ENCODE measurements around the gene DOCK1. TPM values are rescaled to one million over a fixed set of nuclear protein-coding genes. Genes with fewer than 3 reads are reported as not detected.

Gene DOCK1
- total RNA-seq, 4 donors from 2014 or later, result 50.8 to 59.0 (median 53.6) TPM

DNA sequence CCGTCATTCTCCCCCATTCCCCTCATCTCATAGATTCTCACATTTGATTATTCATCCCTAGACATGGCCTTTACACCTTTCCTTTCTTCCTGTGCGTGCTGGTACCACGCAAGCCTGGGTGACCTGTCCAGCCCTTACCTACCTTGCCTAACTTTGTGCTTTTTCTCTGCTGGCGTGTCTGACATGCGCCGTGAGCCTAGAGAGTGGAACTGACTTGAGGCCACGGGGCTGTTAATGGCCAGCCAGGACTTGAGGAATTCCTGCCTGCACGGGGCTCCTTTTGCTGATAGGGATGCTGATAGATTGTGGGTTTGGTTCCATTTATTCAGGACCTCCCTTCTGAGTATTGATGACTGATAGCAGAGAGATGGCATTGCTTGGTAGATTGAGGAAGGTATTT lies 134.2 kb downstream of the DOCK1 start:
- no peaks in the 10 kb centered on the region for H3K9me3 ChIP-seq
- TF ChIP-seq, protein P1, sequence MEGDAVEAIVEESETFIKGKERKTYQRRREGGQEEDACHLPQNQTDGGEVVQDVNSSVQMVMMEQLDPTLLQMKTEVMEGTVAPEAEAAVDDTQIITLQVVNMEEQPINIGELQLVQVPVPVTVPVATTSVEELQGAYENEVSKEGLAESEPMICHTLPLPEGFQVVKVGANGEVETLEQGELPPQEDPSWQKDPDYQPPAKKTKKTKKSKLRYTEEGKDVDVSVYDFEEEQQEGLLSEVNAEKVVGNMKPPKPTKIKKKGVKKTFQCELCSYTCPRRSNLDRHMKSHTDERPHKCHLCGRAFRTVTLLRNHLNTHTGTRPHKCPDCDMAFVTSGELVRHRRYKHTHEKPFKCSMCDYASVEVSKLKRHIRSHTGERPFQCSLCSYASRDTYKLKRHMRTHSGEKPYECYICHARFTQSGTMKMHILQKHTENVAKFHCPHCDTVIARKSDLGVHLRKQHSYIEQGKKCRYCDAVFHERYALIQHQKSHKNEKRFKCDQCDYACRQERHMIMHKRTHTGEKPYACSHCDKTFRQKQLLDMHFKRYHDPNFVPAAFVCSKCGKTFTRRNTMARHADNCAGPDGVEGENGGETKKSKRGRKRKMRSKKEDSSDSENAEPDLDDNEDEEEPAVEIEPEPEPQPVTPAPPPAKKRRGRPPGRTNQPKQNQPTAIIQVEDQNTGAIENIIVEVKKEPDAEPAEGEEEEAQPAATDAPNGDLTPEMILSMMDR (IDR thresholded peaks at IDR 0.05), result no peak
- no peak for TF ChIP-seq POLR2AphosphoS5 (IDR thresholded peaks at IDR 0.05)
- no peak for TF ChIP-seq EP300 (IDR thresholded peaks at IDR 0.05)
- TF ChIP-seq POLR2A (IDR thresholded peaks at IDR 0.05), result no peak
- H3K27me3 ChIP-seq, result no peaks in the 10 kb centered on the region
- H3K4me3 ChIP-seq, result no peak overlapping the region
- peaks cover 0 to 98% of the 10 kb centered on the region in 2 donors for H3K36me3 ChIP-seq
- ATAC-seq, result no peak
- no peaks in the 10 kb centered on the region for H3K4me1 ChIP-seq
- WGBS, 2 donors (ENCODE audit: low coverage in 1 of 2), result 94 to 100% methylated on average over 4 to 7 of the region's 8 CpGs
- H3K27ac ChIP-seq, result no peak overlapping the region

DNA sequence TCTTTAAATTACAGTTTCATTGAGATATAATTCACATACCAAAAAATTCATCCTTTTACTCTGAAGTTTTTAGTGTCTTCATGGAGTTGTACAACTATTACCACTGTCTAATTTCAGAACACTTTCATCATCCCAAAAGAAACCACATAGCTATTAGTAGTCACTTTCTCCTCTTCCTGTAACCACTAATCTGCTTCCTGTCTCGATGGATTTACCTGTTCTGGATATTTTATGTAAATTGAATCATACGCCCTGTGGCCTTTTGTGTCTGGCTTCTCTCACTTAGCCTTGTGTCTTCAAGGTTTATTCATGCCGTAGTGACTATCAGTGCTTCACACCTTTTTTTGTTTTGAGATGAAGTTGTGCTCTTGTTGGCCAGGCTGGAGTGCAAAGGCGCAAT lies 135.5 kb downstream of the DOCK1 start:
- ATAC-seq, result no peak
- peaks cover 0 to 98% of the 10 kb centered on the region in 2 donors for H3K36me3 ChIP-seq
- no peak overlapping the region for H3K4me3 ChIP-seq
- WGBS, 2 donors (ENCODE audit: low coverage in 1 of 2), result 67 to 75% methylated on average over 3 to 4 of the region's 4 CpGs
- no peaks in the 10 kb centered on the region for H3K27me3 ChIP-seq
- TF ChIP-seq POLR2A (IDR thresholded peaks at IDR 0.05), result no peak
- no peaks in the 10 kb centered on the region for H3K9me3 ChIP-seq
- no peaks in the 10 kb centered on the region for H3K4me1 ChIP-seq
- H3K27ac ChIP-seq, result no peak overlapping the region

DNA sequence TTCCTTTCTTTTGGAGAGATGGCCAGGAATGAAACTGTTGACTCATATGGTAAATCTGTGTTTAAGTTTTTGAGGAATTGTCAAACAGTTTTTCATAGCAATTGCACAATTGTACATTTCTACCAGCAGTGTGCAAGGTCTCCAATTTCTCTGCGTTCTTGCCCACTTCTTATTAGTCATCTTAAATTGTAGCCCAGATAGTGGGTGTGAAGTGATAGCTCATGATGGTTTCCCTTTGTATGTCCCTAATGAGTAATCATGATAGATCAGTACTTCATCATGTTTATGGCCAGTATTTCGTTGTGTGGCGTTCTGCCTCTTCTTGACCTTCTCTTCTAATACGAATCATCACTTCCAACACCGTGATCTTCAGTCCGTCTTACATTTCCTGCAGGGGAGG lies 136.3 kb downstream of the DOCK1 start:
- Histone ChIP-seq H3K27me3 (no peaks in the 10 kb centered on the region), H3K27ac (no peak overlapping the region), H3K4me1 (no peaks in the 10 kb centered on the region), H3K4me3 (no peak overlapping the region), H3K9me3 (no peaks in the 10 kb centered on the region), H3K36me3 (peaks cover 0 to 97% of the 10 kb centered on the region in 2 donors)
- TF ChIP-seq POLR2AphosphoS5 (IDR thresholded peaks at IDR 0.05) (peak; percentile 34), POLR2A (IDR thresholded peaks at IDR 0.05) (no peak)
- WGBS, 2 donors (ENCODE audit: low coverage in 1 of 2), result 61 to 76% methylated on average over 4 to 6 of the region's 6 CpGs
- ATAC-seq, result peak; percentile 78

DNA sequence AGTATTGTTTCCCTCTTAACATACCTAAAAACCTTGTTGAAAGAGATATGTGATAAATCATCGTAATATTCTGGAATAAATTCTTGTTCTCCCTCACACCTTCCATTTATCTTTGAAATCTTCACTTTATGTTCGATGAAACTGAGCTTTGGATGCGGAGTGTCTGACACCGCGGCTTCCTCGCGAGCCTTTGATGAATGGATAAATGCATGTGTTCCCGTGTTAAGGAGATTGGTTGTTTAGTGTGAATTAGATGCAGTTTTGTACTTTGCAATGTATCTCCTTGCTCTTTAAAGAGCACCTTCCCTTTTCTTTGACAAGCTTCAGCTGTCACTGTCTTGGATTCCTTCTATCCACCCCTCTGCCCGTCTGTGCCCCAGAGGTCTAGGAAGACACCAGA lies 138.1 kb downstream of the DOCK1 start:
- WGBS, 2 donors (ENCODE audit: low coverage in 1 of 2), result 88 to 92% methylated on average over 8 of the region's 9 CpGs
- Histone ChIP-seq H3K27ac (no peak overlapping the region), H3K4me3 (no peak overlapping the region), H3K36me3 (peaks cover 0 to 80% of the 10 kb centered on the region in 2 donors), H3K9me3 (no peaks in the 10 kb centered on the region), H3K27me3 (no peaks in the 10 kb centered on the region), H3K4me1 (no peaks in the 10 kb centered on the region)
- ATAC-seq, result no peak
- no peak for TF ChIP-seq EP300 (IDR thresholded peaks at IDR 0.05)
- TF ChIP-seq POLR2AphosphoS5 (IDR thresholded peaks at IDR 0.05), result no peak
- TF ChIP-seq, protein P1 (IDR thresholded peaks at IDR 0.05), result no peak
- no peak for TF ChIP-seq POLR2A (IDR thresholded peaks at IDR 0.05)

DNA sequence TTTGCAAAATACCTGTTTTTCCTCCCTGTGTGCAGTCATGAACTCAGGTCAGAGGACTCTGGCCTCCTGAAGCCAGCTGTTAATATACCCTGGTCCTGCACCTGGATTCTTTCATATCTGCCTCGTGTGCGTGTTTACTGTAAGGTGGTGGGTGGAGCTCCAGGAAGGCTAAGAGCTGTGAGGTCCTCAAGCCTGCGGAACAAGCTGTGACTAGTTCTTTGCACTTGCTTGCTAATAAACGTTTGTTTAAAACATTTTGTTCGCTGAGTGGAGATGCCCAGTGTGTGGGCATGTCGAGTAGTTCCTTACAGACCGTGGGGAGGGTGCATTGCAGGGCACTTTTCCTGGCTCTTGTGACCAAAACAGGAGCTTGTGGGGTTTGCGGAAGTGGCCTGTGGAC lies 139.0 kb downstream of the DOCK1 start:
- no peaks in the 10 kb centered on the region for H3K9me3 ChIP-seq
- no peak overlapping the region for H3K27ac ChIP-seq
- H3K4me3 ChIP-seq, result no peak overlapping the region
- H3K27me3 ChIP-seq, result no peaks in the 10 kb centered on the region
- no peak for TF ChIP-seq EP300 (IDR thresholded peaks at IDR 0.05)
- TF ChIP-seq, protein P1 (IDR thresholded peaks at IDR 0.05), result no peak
- TF ChIP-seq POLR2A (IDR thresholded peaks at IDR 0.05), result no peak
- no peak for TF ChIP-seq POLR2AphosphoS5 (IDR thresholded peaks at IDR 0.05)
- ATAC-seq, result no peak
- peaks cover 0 to 71% of the 10 kb centered on the region in 2 donors for H3K36me3 ChIP-seq
- 71 to 86% methylated on average over 5 to 8 of the region's 8 CpGs for WGBS, 2 donors (ENCODE audit: low coverage in 1 of 2)
- no peaks in the 10 kb centered on the region for H3K4me1 ChIP-seq

DNA sequence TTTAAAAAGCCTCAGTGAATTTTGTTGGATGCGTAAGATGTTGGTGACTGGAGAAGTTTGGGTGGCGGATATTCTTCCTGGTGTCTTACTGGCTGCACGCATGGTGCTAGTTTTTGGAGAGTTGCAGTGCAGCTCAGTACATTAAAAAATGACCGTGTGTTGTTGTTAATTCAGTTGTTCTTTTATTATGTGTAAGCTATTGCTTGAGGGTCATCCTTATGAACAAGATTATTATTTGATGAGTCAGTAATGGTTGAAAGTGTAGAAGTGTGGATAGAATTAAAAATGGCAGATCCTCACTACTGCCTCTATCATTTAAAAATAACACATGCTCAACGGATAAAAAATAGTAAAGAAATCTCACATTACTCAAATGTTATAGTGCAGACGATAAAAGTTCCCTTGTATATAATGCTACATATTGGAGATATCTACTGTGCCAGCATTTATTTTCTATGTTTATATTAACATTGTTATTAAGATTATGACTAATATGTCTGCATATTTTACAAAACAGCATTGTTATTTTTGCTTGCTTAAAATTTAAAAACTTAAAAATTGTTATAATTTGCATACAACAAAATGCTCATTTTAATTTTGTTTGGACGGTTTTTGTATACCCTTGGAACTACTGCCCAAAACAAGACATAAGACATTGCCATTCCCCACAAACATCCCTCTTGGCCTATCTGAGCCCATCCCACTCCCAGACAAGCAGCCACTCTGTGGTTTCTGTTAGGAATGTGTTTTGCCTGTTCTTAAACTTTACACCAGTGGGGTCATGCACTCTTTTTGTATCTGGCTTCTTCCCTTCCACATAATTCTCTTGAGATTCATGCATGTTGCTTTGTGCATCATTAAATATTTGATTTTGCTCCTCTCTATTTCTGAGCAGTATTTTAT lies 142.0 kb downstream of the DOCK1 start:
- H3K4me1 ChIP-seq, result no peaks in the 10 kb centered on the region
- no peaks in the 10 kb centered on the region for H3K27me3 ChIP-seq
- TF ChIP-seq, protein P1 (IDR thresholded peaks at IDR 0.05), result no peak
- no peak for TF ChIP-seq POLR2AphosphoS5 (IDR thresholded peaks at IDR 0.05)
- TF ChIP-seq POLR2A (IDR thresholded peaks at IDR 0.05), result no peak
- no peak for TF ChIP-seq EP300 (IDR thresholded peaks at IDR 0.05)
- no peaks in the 10 kb centered on the region for H3K9me3 ChIP-seq
- H3K27ac ChIP-seq, result no peak overlapping the region
- H3K4me3 ChIP-seq, result no peak overlapping the region
- ATAC-seq, result no peak
- 84 to 89% methylated on average over 7 of the region's 7 CpGs for WGBS, 2 donors (ENCODE audit: low coverage in 1 of 2)
- peaks cover 0 to 41% of the 10 kb centered on the region in 2 donors for H3K36me3 ChIP-seq
